Measurements from ENCODE around the gene IGDCC3.
A peak's percentile ranks its signal among the peaks of the same experiment; 100 is the strongest.

IGDCC3 gene

GRCh38 chr15:65386376-65386775 is 8.6 kb upstream of the IGDCC3 start:
- DNase-seq: no peak

- no peak for DNase-seq
Observed at GRCh38 chr15:65385870-65386258, 8.1 kb upstream of the IGDCC3 start.

GRCh38 chr15:65384895-65385869 is 7.4 kb upstream of the IGDCC3 start:
- DNase-seq: peak; percentile 92 to 93

DNA sequence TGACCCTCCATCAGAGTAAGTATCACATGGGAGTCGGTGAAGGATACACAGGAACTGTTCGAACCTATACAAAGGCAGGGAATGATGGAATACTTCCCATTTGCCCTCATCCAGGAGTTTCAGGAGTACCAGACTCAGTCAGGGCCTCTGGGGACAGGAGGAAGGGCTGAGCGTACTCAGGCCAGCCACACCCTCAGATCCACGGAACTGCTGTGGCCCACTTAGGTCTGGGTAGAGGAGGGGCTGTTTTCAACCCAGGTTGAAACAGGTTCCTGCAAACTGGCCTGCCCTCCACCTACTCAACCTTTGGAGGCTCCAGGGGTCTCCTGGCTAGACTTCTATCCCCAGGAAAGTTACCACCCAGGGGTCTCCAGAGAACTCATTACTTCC is 6.7 kb upstream of the IGDCC3 start:
- DNase-seq: no peak

GRCh38 chr15:65383991-65384390 is 6.2 kb upstream of the IGDCC3 start:
- DNase-seq: no peak

DNA sequence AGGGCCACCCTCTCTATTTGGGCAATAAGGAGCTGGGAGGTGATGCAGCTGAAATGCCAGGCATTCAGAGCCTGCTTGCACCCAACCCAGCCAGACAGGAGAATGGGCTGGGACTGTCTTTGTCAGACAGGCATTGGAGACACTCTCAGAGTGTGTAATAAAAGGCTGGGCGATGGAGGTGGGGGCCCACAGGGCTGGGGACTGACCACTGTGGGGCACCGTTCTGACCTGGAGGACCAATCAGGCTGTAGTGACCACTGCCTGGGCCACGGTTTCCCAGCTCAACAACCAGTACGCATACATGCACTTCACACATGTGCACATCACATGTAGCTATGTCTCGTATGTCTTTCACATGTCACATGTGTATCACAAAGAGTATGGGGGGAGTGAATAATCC is 5.7 kb upstream of the IGDCC3 start:
- DNase-seq: no peak

DNA sequence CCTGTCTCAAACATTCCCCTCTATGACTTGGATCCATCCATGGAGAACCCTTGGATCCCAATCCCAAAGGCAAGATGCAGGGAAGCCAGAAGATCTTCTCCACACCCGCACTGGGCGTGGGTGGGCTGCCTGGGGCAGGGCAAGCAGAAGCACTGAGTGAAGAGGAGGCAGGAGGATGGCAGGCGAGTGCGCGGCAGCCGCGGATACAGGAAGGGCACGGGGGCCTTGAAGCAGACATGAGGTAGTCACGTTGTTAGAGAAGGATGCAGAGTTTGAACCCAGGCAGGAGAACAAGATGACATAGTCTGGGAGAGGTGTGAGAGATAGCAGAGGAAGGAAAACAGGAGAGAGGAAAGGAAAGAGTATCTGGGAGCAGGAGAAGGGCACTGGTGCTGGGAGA is 5.1 kb upstream of the IGDCC3 start:
- DNase-seq: no peak

- DNase-seq: no peak
Observed at GRCh38 chr15:65382146-65382491, 4.3 kb upstream of the IGDCC3 start.

GRCh38 chr15:65381445-65382145 is 3.8 kb upstream of the IGDCC3 start:
- DNase-seq: no peak

GRCh38 chr15:65379986-65380385 is 2.2 kb upstream of the IGDCC3 start:
- no peak for DNase-seq

- DNase-seq: peak in 1 of 2 experiments; percentile 18
Observed at GRCh38 chr15:65377105-65377975, 462 bp downstream of the IGDCC3 start.

GRCh38 chr15:65376767-65377104 is 1.1 kb downstream of the IGDCC3 start:
- DNase-seq: peak in 1 of 2 experiments; percentile 21

- no peak for DNase-seq
Observed at GRCh38 chr15:65375871-65376607, 1.8 kb downstream of the IGDCC3 start.

DNA sequence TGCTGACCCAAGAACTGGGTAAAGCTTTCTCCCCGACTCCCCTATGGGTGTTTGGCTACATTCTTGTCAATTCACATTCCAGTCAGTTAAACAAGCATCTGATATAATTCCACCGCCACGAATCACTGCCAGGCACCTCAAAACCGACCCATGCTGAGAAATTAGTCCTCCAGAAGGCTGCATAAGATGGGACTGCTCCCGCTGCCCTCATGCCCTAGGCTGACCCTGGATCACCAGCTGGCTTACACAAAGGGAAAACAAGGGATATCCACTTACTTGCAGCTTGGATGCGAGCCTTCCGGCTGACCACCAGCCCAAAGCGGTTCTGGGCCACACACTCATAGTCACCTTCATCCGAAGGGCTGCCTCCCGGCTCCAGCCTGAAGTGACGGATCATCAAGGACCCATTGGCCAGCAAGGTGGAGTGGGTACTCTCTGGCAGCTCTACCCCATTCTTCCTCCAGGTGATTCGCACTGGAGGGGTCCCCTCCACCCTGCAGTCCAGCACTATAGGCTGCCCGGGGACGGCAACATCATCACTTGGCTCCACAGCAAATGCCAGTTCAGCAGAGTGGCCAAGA is 2.9 kb downstream of the IGDCC3 start:
- no peak for DNase-seq

- no peak for DNase-seq
Observed at GRCh38 chr15:65374334-65374733, 3.5 kb downstream of the IGDCC3 start.

DNA sequence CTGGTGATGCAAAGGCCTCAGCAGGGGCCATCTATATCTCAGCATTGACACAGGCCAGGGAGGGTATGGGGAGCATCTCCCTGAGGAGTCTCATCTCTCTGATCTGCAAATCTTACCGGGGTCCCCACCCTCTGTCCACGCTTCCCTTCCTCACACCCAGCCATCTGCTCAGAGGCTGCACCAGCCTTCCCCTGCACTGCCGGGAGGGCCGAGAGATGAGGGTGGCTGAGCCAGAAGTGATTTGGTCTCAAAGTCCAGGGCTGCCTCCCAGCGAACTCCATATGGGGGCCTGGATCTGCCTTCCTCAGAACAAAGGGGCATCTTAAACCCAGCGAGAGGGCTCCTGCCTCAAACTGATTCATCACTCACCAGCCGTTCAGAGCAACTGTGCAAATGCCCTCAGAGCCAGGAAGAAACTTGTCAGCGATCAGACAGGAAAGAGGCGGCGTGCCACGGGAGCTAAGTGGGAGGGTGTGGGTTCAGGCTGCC is 4.6 kb downstream of the IGDCC3 start:
- no peak for DNase-seq

DNA sequence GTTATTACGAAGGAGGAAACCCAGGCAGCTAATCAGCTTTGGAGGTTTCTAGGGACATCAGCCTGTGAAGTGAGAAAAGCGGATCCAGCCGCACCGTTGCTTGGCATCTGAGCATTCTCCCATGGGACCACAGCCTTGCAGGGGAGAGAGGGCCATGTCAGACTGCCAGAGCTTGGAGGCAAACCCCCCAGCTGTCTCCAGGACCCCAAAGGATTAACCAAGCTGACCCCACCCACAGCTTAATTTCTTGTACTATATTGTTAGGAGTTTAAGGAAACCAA is 5.1 kb downstream of the IGDCC3 start:
- DNase-seq: no peak

DNA sequence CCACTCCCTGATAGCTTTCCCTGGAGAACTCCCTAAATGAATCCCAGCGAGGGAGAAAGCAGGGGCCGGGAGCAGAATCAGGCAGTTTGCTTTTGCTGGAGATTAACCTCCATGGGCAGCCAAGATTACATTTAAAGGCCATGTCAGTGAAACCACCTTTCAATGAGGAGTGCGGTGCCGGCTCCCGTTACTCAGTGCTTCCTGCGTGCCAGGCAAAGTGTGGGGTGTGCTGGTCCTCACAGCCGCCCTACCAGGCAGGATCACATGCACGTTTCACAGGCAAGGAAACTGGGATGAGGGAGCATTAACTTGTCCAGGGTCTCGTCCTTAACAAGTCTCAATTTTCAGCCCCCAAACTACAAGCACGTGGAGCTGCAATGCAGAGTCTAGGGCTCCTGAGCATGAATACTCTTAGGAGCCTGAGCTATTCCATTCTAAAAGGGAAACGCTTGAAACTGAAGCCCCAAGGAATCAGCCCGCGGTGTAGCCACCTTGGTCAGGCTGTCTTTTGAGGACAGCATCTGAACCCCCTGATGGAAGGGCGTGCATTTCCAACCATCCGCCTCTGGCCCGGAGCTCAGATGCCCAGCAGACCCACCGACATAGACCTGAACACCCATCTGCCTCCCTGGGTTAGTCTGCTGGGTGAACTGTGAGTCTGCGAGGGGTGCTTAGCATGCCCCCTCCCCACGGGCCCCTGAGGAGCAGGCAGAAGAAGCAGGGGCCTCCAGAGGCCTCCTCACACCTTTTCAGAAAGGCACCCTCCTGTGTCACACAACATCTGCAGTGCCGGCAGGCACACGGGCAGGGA is 5.6 kb downstream of the IGDCC3 start:
- DNase-seq: no peak

- DNase-seq: no peak
Observed at GRCh38 chr15:65370885-65371284, 6.9 kb downstream of the IGDCC3 start.

DNA sequence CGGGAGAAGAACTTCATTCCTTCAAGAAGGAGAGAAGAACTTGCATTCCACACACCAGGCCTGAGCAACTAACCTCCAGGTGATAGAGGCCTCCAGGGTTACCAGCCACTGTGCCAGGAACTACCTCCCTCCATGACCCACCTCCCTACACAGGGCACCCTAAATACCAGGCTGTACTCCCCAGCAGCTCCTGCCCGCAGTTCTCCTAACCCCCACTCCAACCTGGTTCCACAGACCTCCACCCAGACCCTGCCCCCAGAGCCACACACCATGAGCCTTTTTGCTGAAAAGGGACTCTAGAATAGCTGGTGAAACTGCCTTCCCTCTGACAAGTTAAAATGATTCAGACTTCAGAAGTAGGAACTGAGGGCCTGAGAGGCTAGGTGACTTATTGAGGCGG is 8.2 kb downstream of the IGDCC3 start:
- no peak for DNase-seq

DNA sequence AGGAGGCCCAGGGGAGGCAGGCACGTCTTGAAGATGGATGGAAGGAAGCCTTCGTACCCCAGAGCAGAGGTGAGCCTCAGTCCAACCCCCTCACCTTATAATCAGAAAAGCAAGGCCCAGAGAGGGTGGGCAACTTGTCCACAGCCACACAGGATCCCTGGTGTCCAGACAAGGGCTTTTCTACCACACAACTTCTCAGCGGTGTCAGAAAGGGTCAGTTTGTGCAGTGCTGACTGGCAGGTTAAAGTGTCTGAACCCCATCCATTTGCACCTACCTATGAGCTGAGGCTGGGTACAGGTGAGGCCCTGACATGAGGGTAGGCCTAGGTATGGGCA is 8.6 kb downstream of the IGDCC3 start:
- no peak for DNase-seq

Measured in activated CD4-positive, alpha-beta T cell treated with anti-CD3 and anti-CD28 coated beads, Interleukin-2, amount 50 U/mL, for 48 hours (primary cell).